ENCODE results near the gene ST3GAL4.

The ST3GAL4 gene

DNA sequence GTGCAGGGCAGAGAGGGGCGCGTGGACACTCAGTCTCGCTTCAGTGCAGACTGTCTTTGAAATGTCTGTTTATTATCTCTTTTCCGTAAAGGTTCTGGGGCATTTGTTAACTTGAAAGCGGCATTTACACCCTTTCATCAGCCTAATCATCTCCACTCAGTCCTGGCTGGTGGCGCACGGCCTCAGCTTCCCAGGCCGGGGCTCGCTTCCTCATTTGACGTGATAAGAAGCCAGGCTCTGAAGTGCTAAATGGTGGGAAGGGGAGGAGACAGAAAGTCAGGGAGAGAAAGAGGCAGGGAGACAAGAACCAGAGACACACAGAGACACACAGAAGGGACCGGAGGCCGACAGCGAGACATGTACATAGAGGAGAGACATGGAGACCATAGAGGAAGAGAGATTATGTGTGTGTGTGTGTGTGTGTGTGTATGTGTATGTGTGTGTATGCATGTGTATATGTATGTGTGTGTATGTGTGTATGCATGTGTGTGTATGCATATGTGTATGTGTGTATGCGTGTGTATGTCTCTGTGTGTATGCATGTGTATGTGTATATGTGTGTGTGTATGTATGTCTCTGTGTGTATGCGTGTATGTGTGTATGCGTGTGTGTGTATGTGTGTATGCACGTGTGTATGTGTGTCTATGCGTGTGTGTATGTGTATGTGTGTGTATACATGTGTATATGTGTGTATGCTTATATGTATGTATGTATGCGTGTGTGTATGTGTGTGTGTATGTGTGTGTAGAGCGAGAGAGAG lies 101.5 kb downstream of the ST3GAL4 start:
- DNase-seq = no peak

DNA sequence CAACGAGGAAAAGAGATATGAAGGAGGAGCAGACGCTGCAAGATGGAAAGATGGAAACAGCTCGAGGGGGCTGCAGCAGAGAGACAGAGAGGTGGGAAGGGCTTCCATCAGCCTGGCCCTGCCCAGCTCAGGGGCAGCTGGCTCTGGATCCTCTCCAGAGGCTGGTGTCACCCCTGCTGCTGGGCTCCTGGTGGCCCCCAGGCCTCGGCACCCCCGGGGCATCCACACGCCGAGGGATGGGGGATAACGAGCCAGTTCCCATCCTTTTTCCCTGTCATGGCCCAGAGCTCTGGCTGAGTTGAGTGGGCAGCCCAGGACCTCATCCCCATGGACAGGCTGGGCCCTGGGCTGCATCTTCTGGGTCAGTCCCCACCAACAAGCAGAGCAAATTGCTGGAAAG lies 102.3 kb downstream of the ST3GAL4 start:
- DNase-seq = no peak

DNA sequence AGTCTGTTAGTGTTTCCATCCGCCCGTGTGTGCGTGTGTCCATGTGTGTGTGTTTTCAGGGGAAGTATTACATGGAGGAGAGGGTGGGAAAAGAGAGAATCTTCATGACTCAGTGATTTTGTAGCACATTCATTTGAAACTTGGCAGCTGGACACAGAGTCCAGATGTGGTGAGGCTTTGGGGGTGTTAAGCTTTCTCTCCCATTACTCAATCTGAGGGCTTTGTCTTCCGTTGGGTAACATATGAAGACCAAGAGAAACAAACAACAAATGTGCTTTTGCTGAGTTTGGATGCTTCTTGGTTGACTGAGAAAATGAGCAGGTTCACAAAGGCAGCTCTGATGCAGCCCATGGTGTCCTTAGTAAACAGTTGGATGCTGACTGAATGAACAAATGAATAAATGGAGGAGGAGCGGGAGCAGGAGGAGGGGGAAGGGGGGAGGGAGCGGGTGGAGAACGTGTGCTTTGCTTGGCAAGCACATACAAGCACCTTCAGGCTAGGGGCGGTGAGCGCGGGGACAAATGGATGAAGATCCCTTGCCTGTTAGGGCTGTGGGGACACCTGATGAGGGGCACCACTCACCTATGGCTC lies 104.3 kb downstream of the ST3GAL4 start:
- no peak for DNase-seq

DNA sequence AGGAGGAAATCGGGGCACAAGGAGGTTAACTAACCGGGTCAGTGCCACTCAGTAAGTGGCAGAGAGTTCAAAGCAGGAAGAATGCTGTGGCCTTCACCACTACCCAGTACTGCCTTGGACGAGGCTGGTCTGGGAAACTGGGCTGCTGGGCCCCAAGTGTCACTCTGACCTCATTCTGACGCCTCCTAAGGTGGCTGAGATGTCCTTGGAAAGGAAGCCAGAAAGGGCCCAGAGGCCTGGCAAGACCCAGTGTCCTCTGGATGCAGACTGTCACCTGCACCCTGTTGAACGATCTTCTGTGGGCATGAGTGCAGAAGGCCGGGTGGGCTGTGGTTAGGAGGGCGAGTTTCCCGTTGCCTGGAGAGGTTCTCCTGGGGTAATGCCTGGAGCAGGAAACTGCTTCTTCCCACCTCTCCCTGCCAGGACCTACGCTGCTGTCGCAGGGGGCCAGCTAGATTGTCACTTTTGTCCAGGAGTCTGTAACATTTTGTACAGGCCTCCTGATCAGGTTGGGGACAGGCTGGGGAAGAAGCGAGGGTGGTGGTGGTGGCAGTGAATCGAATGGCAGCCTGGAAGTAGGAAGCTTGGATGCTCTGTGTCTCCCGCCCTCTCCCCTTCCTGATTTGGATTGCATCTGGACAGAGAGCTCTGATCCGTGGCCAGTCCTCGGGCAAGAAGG lies 105.1 kb downstream of the ST3GAL4 start:
- DNase-seq = no peak

DNA sequence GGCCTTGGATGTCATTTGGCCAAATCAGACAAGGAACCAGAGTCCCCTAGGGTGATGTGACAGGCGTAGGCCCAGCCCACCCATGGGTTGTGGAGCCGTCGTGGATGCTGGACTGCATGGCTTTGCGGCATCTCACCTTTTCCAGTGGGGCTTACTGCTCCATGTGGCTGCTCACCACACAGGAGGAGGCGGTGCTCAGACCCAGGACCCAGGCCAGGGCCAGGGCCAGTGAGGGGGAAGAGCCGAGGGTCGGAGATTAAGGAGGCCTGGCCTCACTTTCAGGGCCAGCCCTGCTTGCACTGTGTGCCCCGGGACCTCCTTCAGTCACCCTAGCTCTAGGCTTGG lies 105.6 kb downstream of the ST3GAL4 start:
- no peak for DNase-seq

DNA sequence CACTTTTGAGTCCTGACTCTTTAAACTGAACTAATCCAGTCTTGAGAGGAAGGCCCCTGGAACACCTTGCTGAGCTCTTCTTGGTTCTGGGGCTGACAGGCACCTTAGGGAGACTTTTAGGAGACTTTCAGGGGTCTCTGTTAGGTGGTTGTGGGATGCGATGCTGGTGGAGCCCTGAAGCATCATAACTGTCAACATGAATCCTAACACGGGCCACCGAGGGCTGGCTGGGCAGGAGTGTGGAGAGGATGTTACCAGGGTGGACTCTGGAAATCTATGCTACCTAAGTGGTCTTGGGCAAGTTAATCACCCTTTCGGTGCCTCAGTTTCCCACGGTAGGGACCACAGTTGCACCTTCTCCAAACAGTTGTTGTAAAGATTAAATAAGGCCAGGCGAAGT lies 106.5 kb downstream of the ST3GAL4 start:
- no peak for DNase-seq

DNA sequence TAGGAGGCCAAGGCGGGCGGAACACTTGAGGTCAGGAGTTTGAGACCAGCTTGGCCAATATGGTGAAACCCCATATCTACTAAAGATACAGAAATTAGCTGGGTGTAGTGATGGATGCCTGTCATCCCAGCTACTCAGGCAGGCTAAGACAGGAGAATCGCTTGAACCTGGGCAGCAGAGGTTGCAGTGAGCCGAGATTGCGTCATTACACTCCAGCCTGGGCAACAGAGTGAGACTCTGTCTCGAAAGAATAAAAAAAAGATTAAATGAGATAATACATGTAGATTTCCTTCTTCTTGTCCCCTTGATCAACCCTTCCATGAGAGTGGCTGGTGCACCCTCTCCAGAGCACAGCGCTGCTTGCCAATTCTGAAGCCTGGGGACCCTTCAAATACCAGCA lies 106.9 kb downstream of the ST3GAL4 start:
- no peak for DNase-seq

All from CD4-positive, alpha-beta T cell treated with Interleukin-6 for 4 hours (primary cell).